NCI-H2171 (cell line): ENCODE measurements around the gene ABCC3.
A peak's percentile ranks its signal among the peaks of the same experiment; 100 is the strongest.

Experiments
- DNase-seq: peaks from one replicate; lab custom pipeline; 2025; lab: John Stamatoyannopoulos, UW

ABCC3 gene, protein sequence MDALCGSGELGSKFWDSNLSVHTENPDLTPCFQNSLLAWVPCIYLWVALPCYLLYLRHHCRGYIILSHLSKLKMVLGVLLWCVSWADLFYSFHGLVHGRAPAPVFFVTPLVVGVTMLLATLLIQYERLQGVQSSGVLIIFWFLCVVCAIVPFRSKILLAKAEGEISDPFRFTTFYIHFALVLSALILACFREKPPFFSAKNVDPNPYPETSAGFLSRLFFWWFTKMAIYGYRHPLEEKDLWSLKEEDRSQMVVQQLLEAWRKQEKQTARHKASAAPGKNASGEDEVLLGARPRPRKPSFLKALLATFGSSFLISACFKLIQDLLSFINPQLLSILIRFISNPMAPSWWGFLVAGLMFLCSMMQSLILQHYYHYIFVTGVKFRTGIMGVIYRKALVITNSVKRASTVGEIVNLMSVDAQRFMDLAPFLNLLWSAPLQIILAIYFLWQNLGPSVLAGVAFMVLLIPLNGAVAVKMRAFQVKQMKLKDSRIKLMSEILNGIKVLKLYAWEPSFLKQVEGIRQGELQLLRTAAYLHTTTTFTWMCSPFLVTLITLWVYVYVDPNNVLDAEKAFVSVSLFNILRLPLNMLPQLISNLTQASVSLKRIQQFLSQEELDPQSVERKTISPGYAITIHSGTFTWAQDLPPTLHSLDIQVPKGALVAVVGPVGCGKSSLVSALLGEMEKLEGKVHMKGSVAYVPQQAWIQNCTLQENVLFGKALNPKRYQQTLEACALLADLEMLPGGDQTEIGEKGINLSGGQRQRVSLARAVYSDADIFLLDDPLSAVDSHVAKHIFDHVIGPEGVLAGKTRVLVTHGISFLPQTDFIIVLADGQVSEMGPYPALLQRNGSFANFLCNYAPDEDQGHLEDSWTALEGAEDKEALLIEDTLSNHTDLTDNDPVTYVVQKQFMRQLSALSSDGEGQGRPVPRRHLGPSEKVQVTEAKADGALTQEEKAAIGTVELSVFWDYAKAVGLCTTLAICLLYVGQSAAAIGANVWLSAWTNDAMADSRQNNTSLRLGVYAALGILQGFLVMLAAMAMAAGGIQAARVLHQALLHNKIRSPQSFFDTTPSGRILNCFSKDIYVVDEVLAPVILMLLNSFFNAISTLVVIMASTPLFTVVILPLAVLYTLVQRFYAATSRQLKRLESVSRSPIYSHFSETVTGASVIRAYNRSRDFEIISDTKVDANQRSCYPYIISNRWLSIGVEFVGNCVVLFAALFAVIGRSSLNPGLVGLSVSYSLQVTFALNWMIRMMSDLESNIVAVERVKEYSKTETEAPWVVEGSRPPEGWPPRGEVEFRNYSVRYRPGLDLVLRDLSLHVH (N-terminal part only)

DNA sequence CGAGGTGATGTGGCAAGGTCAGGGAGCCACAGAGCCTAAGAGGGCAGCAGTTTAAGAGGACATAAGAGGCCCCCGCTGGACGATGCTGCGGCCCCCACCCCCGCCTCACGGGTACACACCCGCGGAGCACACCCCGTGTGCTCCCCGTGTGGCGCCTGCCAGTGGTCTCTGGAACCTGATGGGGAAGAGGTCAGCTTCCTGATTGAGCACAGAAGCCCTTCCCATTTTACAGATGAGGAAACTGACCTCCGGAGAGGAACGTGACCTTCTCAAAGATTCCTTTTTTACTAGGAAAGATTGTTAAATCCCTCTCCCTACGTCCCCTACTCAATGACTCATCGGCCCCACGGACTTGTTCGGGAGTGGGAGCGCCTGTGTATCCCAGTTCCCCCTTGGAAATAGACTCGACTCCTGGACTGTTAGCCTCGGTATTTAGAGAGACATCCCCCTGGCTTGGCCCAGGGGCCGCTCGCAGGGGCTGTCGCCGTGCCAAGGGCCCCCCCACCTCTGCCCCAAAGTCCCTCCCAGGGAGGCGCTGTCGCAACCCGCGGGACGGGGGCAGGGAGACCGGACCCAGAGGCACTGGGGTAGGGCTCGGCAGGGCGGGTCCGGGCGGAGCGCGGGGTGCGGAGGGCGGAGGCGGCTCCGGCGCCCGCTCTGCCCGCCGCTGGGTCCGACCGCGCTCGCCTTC is at the start of gene ABCC3:
ABCC3 (plus strand) TSS at position 658 of the 691 bp plus-strand sequence. CDS start 56 bp downstream, outside the sequence.
- DNase-seq = no peak

DNA sequence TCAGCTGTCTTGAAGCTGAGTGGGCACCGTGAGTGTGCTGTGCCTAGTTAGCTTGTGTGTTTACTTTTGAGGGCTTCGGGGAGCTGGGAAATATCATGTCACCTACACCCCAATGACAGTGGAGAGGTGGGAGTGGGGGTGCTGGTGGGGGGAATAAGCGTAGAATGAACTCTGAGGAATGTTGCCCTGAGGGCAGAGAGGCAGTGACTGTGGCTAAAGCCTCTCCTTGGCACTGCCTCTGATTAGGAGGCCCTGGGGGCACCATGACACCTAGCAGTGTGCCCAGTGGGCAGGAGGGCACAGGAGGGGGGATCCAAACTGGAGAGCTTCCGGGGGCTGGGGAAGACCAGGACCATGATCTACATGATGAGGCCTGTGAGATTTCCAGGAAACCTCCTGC is 49.3 kb upstream of the ABCC3 start:
- DNase-seq = no peak

DNA sequence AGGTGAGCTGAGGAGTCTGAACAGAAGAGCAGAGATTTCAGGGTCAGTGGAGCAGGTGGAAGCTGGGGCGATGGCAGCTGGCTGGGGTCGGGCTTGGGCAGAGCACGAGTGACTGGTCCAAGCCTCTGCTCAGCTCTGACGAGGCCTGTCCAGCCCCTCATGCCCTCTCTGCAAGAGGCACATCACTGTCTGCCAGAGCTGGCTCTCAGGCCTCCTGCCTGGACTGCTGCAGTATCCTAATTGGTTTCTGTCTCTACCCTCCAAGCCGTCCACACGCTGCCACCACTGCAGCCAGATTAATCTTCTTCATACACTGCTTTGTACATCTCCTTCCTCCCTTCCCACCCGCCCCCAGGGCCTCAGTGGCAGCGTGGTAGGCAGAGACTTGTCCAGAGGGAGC is 48.8 kb upstream of the ABCC3 start:
- no peak for DNase-seq

DNA sequence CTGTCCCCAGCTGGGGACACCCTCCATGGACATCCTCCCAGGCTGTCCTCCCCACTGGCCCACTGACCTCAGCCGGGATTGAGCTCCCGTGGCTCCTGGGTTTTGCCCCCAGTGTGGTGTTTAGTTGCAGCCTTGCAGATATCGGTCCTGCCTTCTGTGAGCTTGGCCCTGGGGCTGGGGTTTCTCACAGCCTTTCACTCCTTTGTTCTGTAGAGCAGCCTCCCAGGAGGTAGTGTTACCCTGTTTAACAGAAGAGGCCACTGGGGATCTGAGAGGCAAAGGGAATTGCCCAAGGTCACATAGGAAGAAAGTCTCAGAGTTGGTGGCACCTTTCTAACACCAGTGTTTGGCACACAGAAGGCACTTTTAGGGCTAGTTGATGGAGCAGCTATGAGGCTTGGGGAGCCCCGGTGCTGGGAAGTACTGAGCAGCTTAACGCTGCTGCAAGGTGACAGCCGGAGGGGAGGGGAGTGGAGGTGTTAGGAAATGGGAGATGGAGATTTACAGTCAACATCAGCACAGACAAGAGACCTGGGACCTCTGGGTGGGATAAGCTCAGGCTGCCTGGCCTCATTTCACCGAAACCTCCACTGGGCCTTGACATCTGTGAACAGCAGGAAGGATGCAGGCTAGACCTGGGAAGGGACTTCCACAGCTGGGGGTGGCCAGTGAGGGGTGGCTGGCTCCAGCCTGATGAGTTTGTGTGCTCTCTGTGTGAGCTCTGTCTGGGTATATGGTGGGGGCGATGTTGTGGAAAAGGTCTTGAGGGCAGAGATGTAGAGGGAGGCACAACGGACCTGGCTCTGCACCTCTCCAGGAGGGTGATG is 48.0 kb upstream of the ABCC3 start:
- no peak for DNase-seq

DNA sequence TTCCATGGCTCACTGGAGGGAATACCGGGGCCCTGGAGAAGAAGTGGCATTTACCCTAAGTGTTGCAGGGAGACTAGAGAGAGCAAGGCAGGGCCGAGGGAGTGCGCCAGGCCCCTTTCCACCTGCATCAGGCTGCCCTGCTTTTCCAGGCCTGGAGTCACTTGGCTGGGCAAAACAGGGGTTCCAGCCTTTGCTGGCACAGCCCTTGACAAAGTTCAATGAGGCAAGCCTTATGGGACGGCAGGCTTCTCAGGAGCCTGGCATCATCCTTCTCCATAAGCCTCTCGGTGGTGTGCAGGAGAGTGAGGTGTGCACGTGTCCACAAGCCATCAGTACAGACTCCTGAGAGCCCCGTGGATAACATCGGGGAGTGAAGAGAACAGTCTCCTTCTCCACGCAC is 47.1 kb upstream of the ABCC3 start:
- DNase-seq = no peak

DNA sequence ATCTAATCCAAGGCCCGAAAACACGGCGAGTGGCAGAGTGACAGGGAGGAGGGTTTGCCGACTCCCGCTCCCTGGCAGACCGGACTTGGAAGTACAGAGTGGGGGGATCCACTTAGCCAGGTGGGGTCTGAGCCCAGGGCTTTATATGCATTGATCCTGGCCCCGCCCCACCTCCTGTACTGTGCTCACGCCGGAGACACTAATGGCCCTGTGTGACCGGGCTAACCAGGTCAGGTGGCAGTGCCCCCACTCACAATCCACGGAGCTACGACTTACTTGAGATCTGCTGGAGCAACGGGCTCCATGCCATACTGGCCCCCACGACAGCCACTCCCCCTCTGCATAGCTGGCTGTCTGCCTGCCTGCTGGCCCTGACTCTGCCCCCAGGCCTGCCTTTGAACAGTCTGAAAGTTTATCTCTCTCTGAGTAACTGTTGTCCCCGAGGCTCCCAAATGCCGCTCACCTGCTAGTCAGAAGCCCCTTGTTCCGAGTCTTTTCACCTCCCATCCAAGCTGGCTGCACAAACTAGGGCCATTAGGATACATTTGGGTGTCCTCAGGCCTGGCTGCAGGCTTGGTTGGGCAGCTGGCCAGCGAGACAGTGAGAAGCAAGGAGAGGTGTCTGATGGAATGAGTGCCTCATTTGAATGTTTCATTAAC is 46.2 kb upstream of the ABCC3 start:
- DNase-seq = no peak

DNA sequence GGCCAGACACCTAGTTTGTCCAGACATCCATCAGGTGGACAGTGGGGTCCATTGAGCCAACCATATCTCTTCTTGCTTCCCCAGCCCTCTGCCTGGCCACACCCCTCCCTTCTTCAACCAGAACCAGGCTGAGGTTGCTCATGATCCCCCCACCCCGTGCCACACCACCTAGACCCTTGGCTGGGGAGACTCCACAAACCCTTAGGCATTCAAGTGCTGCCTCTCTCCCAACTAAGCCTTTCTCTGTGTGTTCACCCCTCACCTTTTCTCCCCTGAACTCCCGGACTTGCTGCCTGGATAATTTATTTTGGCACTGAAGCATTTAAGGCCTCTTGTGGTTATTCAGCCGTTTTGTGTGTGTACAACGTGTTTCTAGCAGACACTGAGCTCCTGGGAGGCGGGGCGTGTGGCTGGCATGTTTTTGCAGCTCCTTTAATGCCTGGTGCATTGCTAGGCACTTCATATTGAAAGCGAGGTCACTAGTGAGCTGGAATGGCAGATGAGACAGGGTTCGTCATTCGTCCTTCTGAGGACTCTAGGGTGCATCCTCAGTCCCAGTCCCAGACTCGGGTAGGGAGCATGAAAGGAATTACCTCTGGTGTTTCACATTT is 45.5 kb upstream of the ABCC3 start:
- no peak for DNase-seq

DNA sequence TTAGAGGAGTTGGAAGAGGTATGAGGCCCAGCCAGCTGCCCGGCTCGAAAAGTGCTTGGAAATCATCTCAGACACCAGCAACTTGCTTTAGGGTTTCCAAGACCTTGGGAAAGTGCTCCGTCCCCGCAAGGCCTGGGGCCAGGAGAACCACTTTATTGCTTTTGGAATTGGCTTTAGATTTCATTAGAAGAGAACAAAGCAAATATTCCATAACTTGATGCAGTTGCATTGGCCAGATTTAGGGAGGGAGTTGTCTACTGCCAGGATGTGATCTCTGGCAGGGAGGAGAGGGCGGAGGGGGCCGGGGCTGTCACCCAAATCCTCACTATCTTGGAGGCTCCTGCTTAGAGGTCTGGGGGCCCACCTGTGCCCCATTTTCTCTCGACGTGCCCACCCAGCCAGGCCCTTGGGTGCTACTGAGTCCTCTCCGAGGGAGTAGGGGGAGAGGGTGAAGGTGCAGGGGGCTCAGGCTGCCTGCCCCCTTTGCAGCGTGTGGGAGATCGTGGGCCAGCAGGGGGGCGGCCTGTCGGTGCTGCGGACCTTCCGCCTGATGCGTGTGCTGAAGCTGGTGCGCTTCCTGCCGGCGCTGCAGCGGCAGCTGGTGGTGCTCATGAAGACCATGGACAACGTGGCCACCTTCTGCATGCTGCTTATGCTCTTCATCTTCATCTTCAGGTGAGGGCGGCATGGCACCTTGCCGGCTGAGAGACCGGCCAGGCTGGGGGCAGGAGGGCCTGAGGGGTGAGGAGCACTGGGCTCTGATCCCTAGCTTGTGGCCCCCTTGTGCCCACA is 43.5 kb upstream of the ABCC3 start:
- DNase-seq = no peak

DNA sequence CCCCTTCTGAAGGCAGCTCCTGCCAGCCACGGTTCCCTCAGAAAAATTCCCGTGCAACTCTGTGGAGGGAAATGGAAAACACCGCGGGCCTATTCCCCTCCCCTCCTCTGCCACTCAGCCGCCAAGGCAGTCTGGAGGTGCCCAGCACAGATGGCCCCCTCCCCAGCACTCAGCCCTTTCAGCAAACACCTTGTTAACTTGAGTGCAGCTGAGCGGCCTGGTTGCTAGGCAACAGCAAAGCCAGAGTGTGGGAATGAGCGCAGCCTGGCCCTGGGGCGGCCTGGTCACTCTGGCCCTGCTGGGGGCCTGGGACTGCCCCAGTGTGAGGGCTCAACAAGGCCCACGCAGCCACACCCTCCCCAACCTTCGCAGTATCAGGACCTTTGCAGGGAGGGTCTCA is 41.4 kb upstream of the ABCC3 start:
- DNase-seq = peak; percentile 72

DNA sequence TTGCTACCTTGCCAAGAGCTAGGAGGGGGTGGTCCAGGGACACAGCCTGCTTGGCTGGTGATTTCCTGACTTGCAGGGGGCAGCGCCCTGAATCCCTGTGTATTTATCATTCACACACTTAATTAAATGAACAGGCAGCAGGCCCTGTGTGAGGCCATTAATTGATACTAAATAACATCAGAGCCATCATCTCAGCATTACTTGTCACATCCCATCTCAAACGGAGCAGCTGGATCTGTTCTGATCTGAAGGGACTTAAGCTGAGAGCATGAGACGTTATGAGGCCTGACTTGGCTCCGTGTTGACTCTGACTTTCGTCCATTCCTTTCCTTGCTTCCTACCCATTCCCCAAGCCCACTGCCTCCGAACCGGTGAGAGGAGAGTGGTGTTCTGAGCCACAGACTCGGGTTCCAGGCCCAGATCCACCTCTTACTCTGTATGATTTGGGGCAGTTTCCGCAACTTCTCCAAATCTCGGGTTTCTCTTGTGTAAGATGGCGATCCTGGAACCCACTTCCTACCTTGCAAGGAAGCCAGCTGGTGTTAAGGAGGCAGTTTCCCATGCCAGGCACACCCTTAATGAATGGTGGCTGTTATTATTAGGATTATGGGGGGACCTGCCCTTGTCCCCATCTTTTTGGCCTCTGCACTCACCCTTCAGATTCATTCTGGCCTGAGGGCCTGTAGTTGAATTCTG is 40.4 kb upstream of the ABCC3 start:
- DNase-seq = no peak

DNA sequence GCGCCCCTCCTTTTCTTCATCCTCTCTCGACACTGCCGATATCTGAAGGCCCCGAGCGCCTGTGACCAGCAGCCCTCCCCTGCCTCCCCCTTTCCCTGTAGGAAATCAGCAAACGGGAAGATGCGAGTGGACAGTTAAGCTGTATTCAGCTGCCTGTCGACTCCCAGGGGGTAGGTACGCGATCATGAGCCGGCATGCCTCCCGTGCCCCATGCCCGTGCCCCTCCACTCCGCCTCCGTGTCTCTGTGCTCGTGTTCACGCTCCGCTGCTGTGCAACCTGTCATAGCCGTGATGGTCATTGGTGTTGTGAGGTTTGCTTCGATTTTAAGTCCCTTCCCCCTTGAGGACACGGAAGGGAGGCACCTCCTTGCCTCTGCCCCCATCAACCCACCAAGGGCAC is 39.8 kb upstream of the ABCC3 start:
- no peak for DNase-seq

DNA sequence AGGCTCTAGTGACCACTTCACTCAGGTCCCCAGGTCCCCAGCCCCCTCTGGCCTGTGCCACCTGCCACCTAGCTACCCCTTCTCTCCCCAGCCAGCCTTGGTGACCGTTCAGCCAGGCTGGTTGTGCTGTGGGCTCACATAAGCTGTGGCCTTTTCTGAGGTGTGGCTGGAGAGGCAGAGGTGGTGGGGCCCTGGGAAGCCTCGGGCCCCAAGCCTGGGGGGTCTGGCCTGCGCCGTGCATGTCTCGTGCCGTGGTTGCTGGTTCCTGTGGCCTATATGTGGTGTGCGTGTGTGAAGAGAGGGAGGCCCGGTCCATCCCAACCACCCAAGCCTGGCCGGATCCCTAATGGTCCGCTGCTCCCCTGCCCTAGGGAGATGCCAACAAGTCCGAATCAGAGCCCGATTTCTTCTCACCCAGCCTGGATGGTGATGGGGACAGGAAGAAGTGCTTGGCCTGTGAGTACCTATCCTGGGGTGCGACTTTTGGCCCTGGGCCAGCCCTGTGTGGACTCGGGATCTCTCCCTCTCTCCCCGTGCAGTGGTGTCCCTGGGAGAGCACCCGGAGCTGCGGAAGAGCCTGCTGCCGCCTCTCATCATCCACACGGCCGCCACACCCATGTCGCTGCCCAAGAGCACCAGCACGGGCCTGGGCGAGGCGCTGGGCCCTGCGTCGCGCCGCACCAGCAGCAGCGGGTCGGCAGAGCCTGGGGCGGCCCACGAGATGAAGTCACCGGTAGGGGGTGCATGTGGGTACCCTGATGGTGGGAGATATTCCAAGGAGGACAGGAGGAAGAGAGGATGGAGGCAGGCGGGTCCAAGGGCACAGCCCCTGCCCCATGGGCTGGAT is 38.3 kb upstream of the ABCC3 start:
- DNase-seq = no peak

DNA sequence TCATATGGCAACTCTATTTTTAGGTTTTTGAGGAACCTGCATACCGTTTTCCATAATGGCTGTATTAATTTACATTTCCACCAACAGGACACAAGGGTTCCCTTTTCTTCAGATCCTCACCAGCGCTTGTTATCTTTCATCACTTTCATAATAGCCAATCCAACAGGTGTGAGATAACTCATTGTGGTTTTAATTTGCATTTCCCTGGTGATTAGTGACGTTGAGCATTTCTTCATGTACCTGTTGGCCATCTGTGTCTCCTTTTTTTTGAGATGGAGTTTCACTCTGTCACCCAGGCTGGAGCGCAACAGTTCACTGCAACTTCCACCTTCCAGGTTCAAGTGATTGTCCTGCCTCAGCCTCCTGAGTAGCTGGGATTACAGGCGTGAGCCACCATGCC is 36.2 kb upstream of the ABCC3 start:
- peak; percentile 25 for DNase-seq

DNA sequence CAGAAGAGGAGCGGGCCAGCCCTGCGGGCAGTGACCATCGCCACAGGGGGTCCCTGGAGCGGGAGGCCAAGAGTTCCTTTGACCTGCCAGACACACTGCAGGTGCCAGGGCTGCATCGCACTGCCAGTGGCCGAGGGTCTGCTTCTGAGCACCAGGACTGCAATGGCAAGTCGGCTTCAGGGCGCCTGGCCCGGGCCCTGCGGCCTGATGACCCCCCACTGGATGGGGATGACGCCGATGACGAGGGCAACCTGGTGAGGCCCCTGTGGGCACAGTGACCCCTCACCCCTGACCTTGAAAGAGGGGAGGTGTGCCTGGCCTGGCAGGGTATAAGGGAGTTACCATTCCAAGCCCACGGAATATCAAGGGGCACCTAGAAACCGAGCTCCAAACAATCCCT is 35.1 kb upstream of the ABCC3 start:
- DNase-seq = no peak

DNA sequence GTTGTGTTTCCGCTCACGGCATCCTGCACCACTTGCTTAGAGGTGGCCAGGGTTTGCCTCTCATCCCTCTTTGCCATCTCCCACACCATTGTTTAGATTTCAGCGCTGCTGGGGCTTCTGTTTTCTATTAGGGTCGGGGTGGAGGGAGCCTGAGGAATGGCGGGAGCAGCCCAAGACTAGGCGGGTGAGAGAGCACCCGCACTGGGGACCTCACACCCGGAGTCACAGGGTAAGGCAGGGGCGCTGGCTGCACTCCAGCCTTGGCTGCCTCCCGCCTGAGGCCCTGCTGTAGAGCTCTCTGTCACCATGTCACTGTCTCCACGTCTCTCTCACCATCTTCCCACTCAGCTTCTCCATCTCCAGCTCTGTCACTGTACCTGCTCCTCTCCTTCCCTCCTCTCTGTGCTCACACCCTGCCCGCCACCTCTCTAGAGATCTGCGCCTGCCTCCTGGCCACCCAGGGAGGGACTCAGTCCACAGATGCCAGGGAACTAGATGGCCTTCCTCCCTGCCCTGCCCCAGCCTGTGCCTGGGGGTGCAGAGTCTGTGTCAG is 32.8 kb upstream of the ABCC3 start:
- DNase-seq = no peak

DNA sequence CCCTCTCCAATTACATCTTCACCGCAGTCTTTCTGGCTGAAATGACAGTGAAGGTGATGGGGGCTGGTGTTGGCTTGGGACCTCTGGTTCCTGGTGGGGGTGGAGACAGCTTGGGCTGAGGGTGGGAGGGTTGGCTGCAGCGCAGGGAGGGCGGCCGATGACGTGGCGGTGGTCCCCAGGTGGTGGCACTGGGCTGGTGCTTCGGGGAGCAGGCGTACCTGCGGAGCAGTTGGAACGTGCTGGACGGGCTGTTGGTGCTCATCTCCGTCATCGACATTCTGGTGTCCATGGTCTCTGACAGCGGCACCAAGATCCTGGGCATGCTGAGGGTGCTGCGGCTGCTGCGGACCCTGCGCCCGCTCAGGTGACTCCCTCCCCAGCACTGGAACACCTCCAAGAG is 31.8 kb upstream of the ABCC3 start:
- no peak for DNase-seq

DNA sequence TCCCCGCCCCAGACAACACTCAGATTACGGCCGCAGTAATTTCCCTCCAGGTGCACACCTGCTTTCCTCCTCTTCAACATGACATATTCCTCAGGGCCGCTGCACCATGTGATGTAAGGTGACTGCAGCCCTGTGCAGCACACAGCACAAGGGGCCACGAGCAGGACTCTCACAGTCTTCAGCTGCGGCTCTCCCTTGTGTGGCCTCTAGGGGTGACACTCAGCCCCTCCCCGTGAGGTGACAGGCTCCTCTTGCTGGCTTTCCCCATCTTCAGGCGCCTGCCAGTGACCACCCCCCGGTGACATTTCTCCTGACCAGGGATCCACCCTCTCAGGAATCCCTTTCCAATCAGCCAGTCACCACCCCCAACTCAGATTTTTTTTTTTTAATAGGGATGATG is 31.3 kb upstream of the ABCC3 start:
- no peak for DNase-seq
